GM10248 (cell line): ENCODE results near the gene MACROH2A1.

Experiments used
- CTCF ChIA-PET: fragments of 300-600 bp; sonication (Branson Sonifier 250); formaldehyde crosslinking; extraction: SDS; loops from one replicate; lab custom pipeline; 2021; ENCODE audit warnings: antibody characterized with exemption; lab: Yijun Ruan, JAX
- POLR2A ChIA-PET: fragments of 350-650 bp; sonication (Branson Sonifier 250); formaldehyde crosslinking; extraction: SDS; loops from one replicate; lab custom pipeline; 2020; ENCODE audit warnings: antibody characterized with exemption; lab: Yijun Ruan, JAX
- DNase-seq: peaks from one replicate; pipeline ENCODE4 v3.0.0; 2012; ENCODE audit errors: extremely low spot score
- TF ChIP-seq, protein P1 (sequence below): IDR thresholded peaks from 2 replicates; pipeline ENCODE4 v1.5.1; 2012; ENCODE audit warnings: mild to moderate bottlenecking, low read depth; ENCODE audit errors: extremely low read depth, missing control alignments, control extremely low read depth

Gene MACROH2A1

GRCh38 chr5:135341016-135341666 lies 57.9 kb downstream of the MACROH2A1 start:
- TF ChIP-seq, protein P1, sequence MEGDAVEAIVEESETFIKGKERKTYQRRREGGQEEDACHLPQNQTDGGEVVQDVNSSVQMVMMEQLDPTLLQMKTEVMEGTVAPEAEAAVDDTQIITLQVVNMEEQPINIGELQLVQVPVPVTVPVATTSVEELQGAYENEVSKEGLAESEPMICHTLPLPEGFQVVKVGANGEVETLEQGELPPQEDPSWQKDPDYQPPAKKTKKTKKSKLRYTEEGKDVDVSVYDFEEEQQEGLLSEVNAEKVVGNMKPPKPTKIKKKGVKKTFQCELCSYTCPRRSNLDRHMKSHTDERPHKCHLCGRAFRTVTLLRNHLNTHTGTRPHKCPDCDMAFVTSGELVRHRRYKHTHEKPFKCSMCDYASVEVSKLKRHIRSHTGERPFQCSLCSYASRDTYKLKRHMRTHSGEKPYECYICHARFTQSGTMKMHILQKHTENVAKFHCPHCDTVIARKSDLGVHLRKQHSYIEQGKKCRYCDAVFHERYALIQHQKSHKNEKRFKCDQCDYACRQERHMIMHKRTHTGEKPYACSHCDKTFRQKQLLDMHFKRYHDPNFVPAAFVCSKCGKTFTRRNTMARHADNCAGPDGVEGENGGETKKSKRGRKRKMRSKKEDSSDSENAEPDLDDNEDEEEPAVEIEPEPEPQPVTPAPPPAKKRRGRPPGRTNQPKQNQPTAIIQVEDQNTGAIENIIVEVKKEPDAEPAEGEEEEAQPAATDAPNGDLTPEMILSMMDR: no peak
- ChIA-PET POLR2A (no interaction called here), CTCF (interaction anchor here (1.1 to 1.6 kb wide), 3 partner anchors 9 to 225 kb away, joined by 3 to 4 read pairs (median 3); no protein-coding TSS in a partner anchor)
- DNase-seq: no peak

DNA sequence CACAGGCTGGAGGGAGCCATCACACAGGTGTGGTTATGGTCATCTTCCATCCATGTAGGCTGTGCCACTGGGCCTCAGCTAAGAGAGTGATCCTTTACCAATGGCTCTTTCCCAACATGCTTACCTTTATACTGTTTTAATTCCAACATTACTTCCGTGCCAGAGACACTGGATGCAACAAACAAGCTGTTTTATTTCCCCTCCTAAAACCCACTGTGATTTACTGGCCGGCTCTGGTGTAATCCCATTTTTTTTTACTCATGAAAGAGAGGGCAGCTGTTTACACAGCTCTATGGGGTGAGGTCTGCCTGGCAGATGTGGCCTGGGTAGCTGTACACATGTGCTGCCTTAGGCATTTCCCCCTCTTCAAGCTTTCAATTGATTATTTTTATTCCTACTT lies 58.5 kb downstream of the MACROH2A1 start:
- ChIA-PET POLR2A (no interaction called here), CTCF (interaction anchor here (1.0 to 1.6 kb wide), 5 partner anchors 9 to 226 kb away, joined by 3 to 4 read pairs (median 3); no protein-coding TSS in a partner anchor)
- TF ChIP-seq, protein P1: no peak
- no peak for DNase-seq

DNA sequence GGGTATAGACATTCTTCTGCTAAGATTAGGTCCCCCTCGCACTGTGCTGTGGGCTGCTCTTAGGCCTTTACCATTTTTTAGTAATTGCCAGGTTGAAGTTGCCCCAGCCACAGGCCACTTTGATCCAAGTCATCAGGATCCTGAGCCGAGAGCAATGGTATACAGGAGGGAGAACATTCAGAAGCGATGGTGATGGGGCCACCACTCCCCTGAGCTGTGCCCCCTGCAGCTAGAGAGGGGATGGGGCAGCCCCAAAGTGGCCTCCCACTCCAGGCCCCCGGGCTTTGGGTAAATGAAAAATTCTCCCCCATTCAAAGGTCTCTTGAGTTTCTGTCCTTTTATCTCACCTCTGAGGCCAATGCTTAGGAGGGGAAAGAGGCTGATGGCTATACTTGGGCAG lies 59.4 kb downstream of the MACROH2A1 start:
- ChIA-PET POLR2A (no interaction called here), CTCF (interaction anchor here (0.6 to 1.6 kb wide), 6 partner anchors 10 to 227 kb away, joined by 3 to 4 read pairs (median 3); no protein-coding TSS in a partner anchor)
- TF ChIP-seq, protein P1: no peak
- DNase-seq: no peak

GRCh38 chr5:135339189-135339588 lies 59.8 kb downstream of the MACROH2A1 start:
- no peak for DNase-seq
- POLR2A ChIA-PET: no interaction called here
- CTCF ChIA-PET: interaction anchor here (1.0 to 1.6 kb wide), 3 partner anchors 9 to 29 kb away, joined by 3 to 5 read pairs (median 4); no protein-coding TSS in a partner anchor
- TF ChIP-seq, protein P1: no peak

- CTCF ChIA-PET: interaction anchor here (0.8 to 1.6 kb wide), 7 partner anchors 8 to 121 kb away, joined by 3 to 6 read pairs (median 3); no protein-coding TSS in a partner anchor
Measured at GRCh38 chr5:135337064-135337463, 62.0 kb downstream of the MACROH2A1 start.

GRCh38 chr5:135335031-135335828 lies 63.8 kb downstream of the MACROH2A1 start:
- no peak for DNase-seq
- TF ChIP-seq, protein P1: no peak
- ChIA-PET CTCF (interaction anchor here (1.0 kb wide), 1 partner anchor 33 kb away, joined by 3 read pairs; no protein-coding TSS in a partner anchor), POLR2A (no interaction called here)

More at GRCh38 chr5:135337064-135337463, 62.0 kb downstream of the MACROH2A1 start:
- TF ChIP-seq, protein P1: no peak
- POLR2A ChIA-PET: no interaction called here
- no peak for DNase-seq
